ENCODE measurements around the gene CCR6.
A peak's percentile ranks its signal among the peaks of the same experiment; 100 is the strongest.

CCR6 gene

DNA sequence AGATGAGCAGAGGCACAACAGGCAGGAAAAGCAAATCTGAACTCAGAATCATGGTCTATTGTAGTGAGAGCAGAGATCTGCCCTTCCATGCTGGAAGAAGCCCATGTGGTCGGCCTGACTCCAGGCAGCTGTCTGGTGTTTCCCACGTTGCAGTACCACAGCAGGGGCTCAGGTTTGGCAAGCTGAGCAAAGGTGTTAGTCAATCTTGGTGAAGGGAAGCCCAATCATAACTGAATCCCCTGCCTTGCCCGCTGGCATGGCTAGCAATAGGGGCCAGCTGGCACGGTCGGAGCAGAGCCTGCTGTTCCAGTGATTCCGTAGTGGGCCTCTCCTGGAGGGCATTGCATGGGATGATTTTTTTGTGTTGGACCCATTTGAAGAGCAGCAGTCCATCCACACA, 17.8 kb upstream of the CCR6 start:
- Mint-ChIP-seq H3K4me1 (ENCODE audit: low read depth) (peaks cover 14% of the 10 kb centered on the region), H3K27me3 (peaks cover 2% of the 10 kb centered on the region), H3K27ac (no peak overlapping the region), H3K36me3 (ENCODE audit: low read depth) (no peaks in the 10 kb centered on the region), H3K4me3 (no peak overlapping the region), H3K9me3 (no peaks in the 10 kb centered on the region)
- intact Hi-C loops (cut with micrococcal nuclease) = no loop called here

DNA sequence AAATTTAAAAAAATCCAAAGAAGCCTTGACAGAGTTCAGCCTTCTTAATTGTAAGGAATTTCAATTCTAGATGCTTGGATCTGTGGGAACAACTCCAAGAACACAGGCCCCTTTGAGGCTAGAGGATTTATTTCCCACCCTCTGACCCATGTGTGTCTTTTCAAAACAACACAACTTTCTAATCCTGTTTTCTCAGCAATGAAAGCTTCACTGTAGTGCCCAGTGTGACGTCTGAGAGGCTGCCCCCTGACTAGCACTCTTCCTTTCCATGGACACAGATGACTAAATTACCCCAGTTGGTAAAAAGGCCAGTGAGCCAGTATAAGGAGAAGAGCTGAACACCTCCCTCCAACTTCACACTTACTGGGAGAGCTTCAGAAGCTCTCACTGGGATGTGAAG, 16.5 kb upstream of the CCR6 start:
- H3K4me1 Mint-ChIP-seq (ENCODE audit: low read depth) = peaks cover 16% of the 10 kb centered on the region
- H3K27ac Mint-ChIP-seq = no peak overlapping the region
- no peaks in the 10 kb centered on the region for H3K9me3 Mint-ChIP-seq
- intact Hi-C loops (cut with micrococcal nuclease) = no loop called here
- H3K27me3 Mint-ChIP-seq = peaks cover 2% of the 10 kb centered on the region
- no peaks in the 10 kb centered on the region for H3K36me3 Mint-ChIP-seq (ENCODE audit: low read depth)
- no peak overlapping the region for H3K4me3 Mint-ChIP-seq

DNA sequence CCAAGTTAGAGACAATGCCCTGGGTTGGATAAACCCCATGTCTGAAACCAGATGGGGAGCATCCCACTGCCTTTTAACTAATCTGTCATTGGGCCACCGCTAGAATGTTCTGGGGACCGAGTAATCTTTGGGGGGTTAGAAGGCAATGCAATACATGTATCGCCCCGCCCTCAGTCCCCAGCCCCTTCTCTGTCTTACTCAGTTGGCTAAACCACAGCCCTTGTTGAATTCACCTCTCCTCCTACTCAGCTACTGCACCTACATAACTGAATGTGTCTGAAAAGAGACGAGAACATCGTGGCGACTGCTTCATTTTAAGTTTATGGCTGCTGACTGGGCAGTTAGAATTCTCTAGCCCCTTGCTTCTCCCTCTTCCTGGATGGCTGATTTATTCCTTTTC, 15.1 kb upstream of the CCR6 start:
- Mint-ChIP-seq H3K4me1 (ENCODE audit: low read depth) (peaks cover 14% of the 10 kb centered on the region), H3K27me3 (peaks cover 7% of the 10 kb centered on the region), H3K9me3 (no peaks in the 10 kb centered on the region), H3K4me3 (no peak overlapping the region), H3K36me3 (ENCODE audit: low read depth) (no peaks in the 10 kb centered on the region), H3K27ac (no peak overlapping the region)
- intact Hi-C loops (cut with micrococcal nuclease) = no loop called here

DNA sequence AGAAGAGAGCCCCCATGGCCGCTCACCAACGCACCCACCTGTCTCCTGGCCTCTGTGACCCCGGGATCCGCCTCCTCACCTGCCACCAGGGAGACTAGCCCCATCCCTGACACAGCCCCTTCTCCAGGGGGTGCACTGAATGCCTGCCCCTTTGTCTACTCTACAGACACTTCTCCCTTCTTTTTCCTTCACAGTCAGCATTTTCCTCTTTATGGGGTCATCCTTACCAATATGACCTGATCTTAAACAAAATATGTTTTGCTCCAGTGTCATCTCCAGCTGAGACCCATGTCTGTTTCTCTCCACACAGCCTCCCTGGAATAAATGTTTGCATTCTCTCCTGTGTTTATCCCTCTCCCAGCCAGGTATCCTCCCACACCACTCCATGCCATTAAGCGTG, 14.6 kb upstream of the CCR6 start:
- Mint-ChIP-seq H3K36me3 (ENCODE audit: low read depth) (no peaks in the 10 kb centered on the region), H3K27ac (no peak overlapping the region), H3K4me3 (no peak overlapping the region), H3K27me3 (peaks cover 7% of the 10 kb centered on the region), H3K4me1 (ENCODE audit: low read depth) (peaks cover 9% of the 10 kb centered on the region), H3K9me3 (no peaks in the 10 kb centered on the region)
- intact Hi-C loops (cut with micrococcal nuclease) = no loop called here

DNA sequence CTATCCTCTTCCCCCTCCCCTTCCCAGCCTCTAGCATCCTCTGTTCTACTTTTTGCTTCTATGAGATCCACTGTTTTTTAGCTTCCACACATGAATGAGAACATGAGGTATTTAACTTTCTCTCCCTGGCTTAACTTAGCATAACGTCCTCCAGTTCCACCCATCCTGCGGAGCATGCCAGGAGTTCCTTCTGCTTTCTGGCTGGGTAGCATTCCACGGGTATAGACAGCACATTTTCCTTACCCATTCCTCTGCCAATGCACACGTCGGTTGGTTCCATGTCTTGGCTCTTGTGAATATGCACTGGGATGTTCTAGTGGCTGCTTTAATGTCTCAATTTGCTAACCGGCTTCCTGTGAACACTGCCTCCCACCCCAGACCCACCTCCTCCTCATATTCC, 13.2 kb upstream of the CCR6 start:
- Mint-ChIP-seq H3K9me3 (no peaks in the 10 kb centered on the region), H3K27ac (no peak overlapping the region), H3K4me1 (ENCODE audit: low read depth) (peaks cover 6% of the 10 kb centered on the region), H3K27me3 (peaks cover 7% of the 10 kb centered on the region), H3K4me3 (no peak overlapping the region), H3K36me3 (ENCODE audit: low read depth) (no peaks in the 10 kb centered on the region)
- intact Hi-C loops (cut with micrococcal nuclease) = no loop called here

DNA sequence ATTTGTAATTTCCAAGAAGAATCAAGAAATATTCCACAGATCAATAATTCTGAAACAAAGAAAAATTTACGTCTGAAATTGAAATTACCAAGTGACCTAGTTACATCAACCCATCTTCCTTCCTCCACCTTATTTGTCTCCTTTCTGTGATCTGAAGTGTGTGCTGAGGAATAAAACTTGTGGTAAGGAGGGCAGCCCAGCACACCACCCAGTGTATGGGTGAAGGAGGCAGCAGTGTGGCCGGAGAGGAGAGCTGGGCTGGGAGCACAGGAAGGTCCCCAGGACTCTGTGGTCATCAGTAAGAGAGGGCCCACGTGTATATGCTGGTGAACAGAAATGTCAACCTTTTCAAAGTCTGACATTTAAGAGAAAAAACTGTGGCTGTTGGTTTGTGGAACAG, 11.3 kb upstream of the CCR6 start:
- Mint-ChIP-seq H3K27ac (no peak overlapping the region), H3K9me3 (no peaks in the 10 kb centered on the region), H3K4me3 (no peak overlapping the region), H3K4me1 (ENCODE audit: low read depth) (peaks cover 6% of the 10 kb centered on the region), H3K27me3 (peaks cover 12% of the 10 kb centered on the region), H3K36me3 (ENCODE audit: low read depth) (no peaks in the 10 kb centered on the region)
- intact Hi-C loops (cut with micrococcal nuclease) = no loop called here

DNA sequence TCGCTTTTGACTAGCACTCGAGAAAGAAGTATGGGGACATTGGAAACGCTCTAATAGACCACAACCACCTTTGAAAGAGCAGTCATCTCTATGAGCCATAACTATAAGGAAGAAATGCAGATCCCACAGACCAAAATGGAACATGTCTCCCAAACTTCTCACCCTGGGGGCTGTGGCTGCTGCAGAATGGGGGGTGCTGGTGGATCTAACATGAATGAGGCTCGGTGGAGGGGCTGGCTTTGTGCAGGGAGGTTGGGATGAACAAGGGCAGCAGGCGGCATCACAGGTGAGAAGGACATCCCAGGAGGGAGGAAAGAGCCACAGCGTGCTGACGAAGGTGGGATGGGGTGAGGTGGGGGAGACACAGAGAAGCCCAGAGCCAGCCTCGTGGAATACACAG, 10.5 kb upstream of the CCR6 start:
- Mint-ChIP-seq H3K27ac (no peak overlapping the region), H3K4me1 (ENCODE audit: low read depth) (peaks cover 6% of the 10 kb centered on the region)
- intact Hi-C loops (cut with micrococcal nuclease) = no loop called here

DNA sequence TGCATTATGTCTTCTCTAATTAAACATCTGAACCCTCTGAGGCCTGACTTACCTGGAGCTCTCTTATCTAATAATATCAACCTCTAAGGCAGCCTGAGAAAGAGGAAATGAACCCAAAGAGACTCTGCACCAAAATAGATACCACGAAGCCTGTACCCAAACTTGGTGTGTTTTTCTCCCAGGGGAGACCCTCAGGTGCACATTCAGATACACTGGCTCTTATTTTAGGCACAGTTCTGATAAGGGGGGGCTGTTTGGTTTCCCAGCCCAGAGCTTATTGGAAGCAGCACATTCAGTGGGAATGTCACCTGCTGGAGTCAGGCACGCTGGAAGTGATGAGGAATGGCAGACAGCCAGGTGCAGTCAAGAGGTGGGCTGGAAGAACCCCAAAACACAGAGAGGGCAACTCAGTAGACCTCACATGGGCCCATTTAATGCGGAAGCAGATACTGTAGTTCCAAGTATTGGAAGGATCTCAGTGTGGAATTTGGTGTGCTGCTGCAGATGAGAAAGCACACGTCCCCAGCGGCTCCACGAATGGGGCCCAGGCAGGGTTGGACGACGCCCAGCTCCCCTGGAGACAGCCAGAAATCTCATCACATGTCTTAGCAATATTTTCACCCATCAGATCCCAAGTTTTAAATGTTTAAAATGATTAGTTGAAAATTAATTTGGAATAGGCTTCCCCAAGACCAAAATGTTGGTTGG, 9.7 kb upstream of the CCR6 start:
- Mint-ChIP-seq H3K36me3 (ENCODE audit: low read depth) (no peaks in the 10 kb centered on the region), H3K9me3 (no peaks in the 10 kb centered on the region), H3K27ac (no peak overlapping the region), H3K4me3 (no peak overlapping the region), H3K27me3 (peaks cover 13% of the 10 kb centered on the region), H3K4me1 (ENCODE audit: low read depth) (peaks cover 9% of the 10 kb centered on the region)
- intact Hi-C loops (cut with micrococcal nuclease) = no loop called here

More for the DNA sequence above, 10.5 kb upstream of the CCR6 start:
- H3K27me3 Mint-ChIP-seq = peaks cover 13% of the 10 kb centered on the region
- no peaks in the 10 kb centered on the region for H3K9me3 Mint-ChIP-seq
- H3K4me3 Mint-ChIP-seq = no peak overlapping the region
- no peaks in the 10 kb centered on the region for H3K36me3 Mint-ChIP-seq (ENCODE audit: low read depth)

DNA sequence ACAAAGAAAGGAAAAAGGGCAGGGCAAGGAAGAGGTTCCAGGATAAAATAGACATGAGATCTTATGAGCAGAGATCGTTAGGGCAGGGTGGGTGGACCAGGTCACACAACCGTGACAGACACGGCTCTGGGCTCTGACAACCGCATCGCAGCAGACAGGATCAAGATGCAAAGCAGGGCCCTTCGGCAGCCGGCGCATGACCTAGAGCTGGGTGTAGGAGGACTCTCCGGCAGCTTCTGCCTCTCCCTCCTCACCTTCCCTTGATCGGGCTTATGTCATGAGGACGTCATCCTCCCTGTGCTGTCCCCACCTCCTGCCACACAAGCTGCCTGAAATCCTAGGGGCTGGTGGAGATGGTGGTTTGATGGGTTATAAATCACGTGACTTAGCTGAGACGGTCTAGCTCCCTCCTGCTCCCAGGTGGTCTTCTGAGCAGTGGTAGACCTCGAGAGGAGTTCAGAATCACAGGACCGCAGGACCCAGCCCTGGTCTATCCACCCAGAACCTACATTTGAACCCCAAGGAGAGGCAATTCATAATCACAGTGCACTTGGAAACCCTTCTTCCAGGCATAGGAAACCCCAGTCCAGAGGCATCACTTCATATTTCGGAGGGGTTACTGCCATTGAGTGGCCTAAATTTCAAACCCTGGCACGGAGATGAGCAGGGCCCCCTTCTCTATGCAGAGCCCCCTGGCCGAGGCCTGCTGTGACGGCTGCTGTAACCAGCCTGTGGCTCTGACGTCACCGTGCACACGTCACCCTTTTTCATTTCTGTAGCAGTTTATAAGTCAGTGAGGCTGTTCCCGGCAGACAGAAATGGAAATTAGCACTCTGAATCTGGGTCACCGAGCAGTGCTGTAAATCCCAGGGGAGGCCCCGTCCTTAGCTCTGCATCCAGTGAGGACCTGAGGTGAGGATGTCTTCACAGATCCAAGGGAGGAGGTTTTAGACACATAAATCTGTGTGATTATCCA, 8.7 kb upstream of the CCR6 start:
- no peaks in the 10 kb centered on the region for H3K36me3 Mint-ChIP-seq (ENCODE audit: low read depth)
- no peak overlapping the region for H3K27ac Mint-ChIP-seq
- intact Hi-C loops (cut with micrococcal nuclease) = no loop called here
- no peak overlapping the region for H3K4me3 Mint-ChIP-seq
- H3K27me3 Mint-ChIP-seq = peaks cover 13% of the 10 kb centered on the region
- H3K9me3 Mint-ChIP-seq = no peaks in the 10 kb centered on the region
- peaks cover 20% of the 10 kb centered on the region for H3K4me1 Mint-ChIP-seq (ENCODE audit: low read depth)

DNA sequence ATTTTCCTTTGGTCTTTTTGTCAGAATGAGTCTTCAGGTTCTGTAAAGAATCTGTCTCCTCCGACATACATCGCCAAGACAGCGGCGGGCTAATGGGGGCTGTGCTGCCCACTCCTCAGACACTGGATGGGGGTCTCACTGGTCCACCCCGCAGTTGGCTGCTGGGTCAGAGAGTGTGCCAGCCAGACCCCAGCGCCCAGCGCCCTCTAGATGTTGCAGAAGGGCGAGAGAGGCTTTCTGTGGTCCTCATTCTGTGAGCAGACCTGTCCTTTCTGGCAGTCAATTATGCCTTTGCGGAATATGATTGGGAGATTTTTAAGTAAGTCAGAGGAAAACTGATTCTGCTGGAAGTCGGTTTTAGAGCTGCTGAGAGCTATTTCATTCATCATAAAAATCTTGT, 7.8 kb upstream of the CCR6 start:
- intact Hi-C loops (cut with micrococcal nuclease) = no loop called here
- no peaks in the 10 kb centered on the region for H3K36me3 Mint-ChIP-seq (ENCODE audit: low read depth)
- no peaks in the 10 kb centered on the region for H3K9me3 Mint-ChIP-seq
- no peak overlapping the region for H3K27ac Mint-ChIP-seq
- peaks cover 20% of the 10 kb centered on the region for H3K4me1 Mint-ChIP-seq (ENCODE audit: low read depth)
- H3K4me3 Mint-ChIP-seq = no peak overlapping the region
- H3K27me3 Mint-ChIP-seq = peaks cover 13% of the 10 kb centered on the region

DNA sequence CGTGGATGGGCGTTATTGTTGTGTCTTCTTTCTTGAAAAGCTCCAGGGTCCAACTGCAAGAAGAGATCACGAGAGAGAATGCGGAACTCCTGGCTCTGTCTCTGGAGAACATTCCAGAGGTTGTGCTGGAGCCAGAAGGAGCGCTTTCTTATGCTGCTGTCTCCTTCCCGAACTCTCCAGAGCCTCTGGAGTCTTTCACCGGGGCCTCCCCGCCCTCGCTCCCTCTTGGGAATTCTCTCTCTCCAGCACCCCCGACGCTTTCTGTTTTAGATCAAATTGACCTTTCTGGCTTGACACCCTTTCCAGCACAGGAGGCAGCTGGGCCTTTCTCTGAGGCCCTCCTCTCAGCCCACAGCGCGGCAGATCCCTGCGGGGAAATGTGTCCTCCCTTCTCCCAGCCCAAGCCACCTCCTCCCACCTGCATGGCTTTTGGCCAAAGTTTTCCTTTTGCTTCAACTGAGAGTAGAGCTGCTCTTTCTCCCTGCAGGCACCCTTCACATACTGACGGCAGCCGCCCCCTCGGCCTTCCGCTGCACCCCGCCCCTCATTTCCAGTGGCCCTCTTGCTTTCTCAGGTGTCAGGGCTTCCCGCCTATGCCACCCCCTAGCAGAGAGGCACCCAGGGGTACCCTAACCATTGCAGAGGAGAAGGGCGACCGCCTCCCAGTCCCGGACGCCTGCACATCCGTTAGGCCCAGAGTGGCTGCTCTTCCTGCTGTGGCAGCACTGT, 6.6 kb upstream of the CCR6 start:
- H3K4me3 Mint-ChIP-seq = no peak overlapping the region
- peaks cover 13% of the 10 kb centered on the region for H3K27me3 Mint-ChIP-seq
- H3K4me1 Mint-ChIP-seq (ENCODE audit: low read depth) = peaks cover 24% of the 10 kb centered on the region
- intact Hi-C loops (cut with micrococcal nuclease) = no loop called here
- H3K27ac Mint-ChIP-seq = no peak overlapping the region
- H3K9me3 Mint-ChIP-seq = no peaks in the 10 kb centered on the region
- no peaks in the 10 kb centered on the region for H3K36me3 Mint-ChIP-seq (ENCODE audit: low read depth)

DNA sequence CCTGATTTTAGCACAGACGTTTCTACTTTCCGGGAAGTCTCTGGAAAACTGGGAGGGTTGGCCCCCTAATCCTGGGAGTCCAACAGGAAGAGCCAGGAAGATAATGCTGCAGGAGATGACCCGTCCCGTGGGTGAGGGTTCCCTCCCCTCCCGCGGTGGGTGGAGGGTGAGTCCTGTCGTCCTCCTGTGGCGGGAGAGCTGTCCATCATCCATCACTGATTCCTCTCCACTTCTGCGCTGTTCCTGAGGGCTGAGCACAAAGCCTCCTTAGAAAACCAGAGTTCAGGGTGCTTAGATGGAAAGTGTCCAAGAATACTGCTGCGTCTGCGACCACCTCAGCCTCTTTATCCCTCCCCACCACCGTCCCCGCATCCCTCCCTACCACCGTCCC, 6.1 kb upstream of the CCR6 start:
- intact Hi-C loops (cut with micrococcal nuclease) = no loop called here
- Mint-ChIP-seq H3K27me3 (peaks cover 11% of the 10 kb centered on the region), H3K9me3 (no peaks in the 10 kb centered on the region), H3K4me3 (no peak overlapping the region), H3K4me1 (ENCODE audit: low read depth) (peaks cover 29% of the 10 kb centered on the region), H3K36me3 (ENCODE audit: low read depth) (no peaks in the 10 kb centered on the region), H3K27ac (no peak overlapping the region)

DNA sequence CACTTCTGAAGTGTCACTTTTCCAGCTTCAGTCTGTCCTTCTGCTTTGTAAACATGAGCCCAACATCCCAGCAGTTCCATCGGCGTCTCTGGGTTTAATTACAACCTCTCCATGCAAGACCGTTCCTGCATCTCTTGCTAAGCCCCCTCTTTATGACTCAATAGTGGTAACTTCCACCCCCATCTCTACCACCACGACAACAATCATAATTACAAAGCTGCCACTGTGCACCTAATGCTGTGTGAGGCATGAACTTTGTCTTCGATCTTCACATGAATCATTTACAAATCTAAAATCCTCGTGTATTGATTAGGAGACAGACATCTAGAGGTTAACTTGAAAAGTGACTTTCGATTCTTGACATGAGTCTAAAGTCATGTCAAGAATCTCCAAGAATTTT, 4.9 kb upstream of the CCR6 start:
- Mint-ChIP-seq H3K4me3 (no peak overlapping the region), H3K9me3 (no peaks in the 10 kb centered on the region), H3K4me1 (ENCODE audit: low read depth) (peaks cover 32% of the 10 kb centered on the region), H3K27ac (no peak overlapping the region), H3K36me3 (ENCODE audit: low read depth) (no peaks in the 10 kb centered on the region), H3K27me3 (peaks cover 8% of the 10 kb centered on the region)
- intact Hi-C loops (cut with micrococcal nuclease) = no loop called here

DNA sequence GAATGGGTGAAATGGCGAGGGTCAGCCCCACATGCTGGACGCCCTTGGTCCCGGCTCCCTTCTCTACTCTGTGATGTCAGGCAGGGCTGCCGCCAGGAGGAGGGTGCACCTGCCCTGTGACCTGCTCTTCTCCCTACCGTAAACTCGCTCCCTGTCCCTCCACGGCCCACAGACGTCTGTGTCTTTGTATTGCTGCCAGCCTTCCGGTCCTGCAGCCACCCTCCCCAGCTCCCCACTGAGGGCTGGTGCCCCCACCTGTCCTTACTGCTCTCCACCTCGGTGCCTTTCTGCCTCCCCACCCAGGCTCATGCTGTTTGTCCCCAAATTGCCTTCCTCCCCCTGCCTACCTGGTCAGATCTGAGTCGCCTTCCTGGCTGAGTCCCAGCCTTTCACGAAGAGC, 4.1 kb upstream of the CCR6 start:
- Mint-ChIP-seq H3K27ac (peak overlapping the region; percentile 37), H3K4me1 (ENCODE audit: low read depth) (peaks cover 32% of the 10 kb centered on the region), H3K27me3 (peaks cover 10% of the 10 kb centered on the region), H3K4me3 (no peak overlapping the region), H3K9me3 (no peaks in the 10 kb centered on the region), H3K36me3 (ENCODE audit: low read depth) (no peaks in the 10 kb centered on the region)
- intact Hi-C loops (cut with micrococcal nuclease) = no loop called here
